GM10266 (cell line): ENCODE results near the gene SDHA.
"Not testable (repeated sequence)": the region's sequence is repeated elsewhere in the genome, so short reads cannot be mapped to it uniquely, and the experiment has no call there.

Experiments
- DNase-seq: peaks from one replicate; pipeline ENCODE4 v3.0.0; 2012; ENCODE audit errors: extremely low spot score
- CTCF ChIP-seq: IDR thresholded peaks from 2 replicates; pipeline ENCODE4 v1.5.1; 2012; ENCODE audit warnings: mild to moderate bottlenecking, low read depth; ENCODE audit not compliant: control insufficient read depth, insufficient read depth; ENCODE audit errors: missing control alignments

The SDHA gene

GRCh38 chr5:204966-205670 lies 13.0 kb upstream of the SDHA start:
- no peak for TF ChIP-seq CTCF
- DNase-seq, result no peak

- no peak for TF ChIP-seq CTCF
- DNase-seq, result no peak
Observed at GRCh38 chr5:206406-206805, 11.7 kb upstream of the SDHA start.

- no peak for DNase-seq
- TF ChIP-seq CTCF, result no peak
Observed at GRCh38 chr5:206927-207536, 11.1 kb upstream of the SDHA start.

GRCh38 chr5:207599-207998 lies 10.5 kb upstream of the SDHA start:
- no peak for DNase-seq
- TF ChIP-seq CTCF, result no peak

GRCh38 chr5:208449-209114 lies 9.5 kb upstream of the SDHA start:
- TF ChIP-seq CTCF, result no peak

GRCh38 chr5:213803-214395 lies 4.2 kb upstream of the SDHA start:
- no peak for TF ChIP-seq CTCF
- DNase-seq, result no peak

More at GRCh38 chr5:208449-209114, 9.5 kb upstream of the SDHA start:
- no peak for DNase-seq

- not testable (repeated sequence) for DNase-seq
Observed at GRCh38 chr5:215256-215655, 2.9 kb upstream of the SDHA start.

- DNase-seq, result not testable (repeated sequence)
Observed at GRCh38 chr5:216076-216475, 2.0 kb upstream of the SDHA start.
